GM12878 (cell line): ENCODE results near the gene MYRF.

Experiments used
- HCFC1 ChIP-seq: fragments of 150-350 bp; IDR thresholded peaks from 2 replicates; pipeline ENCODE4 v1.6.1; 2014; ENCODE audit warnings: low read length
- POLR2A ChIP-seq: IDR thresholded peaks from 2 replicates; pipeline ENCODE4 v1.6.1; 2011; ENCODE audit warnings: low read depth, mild to moderate bottlenecking, low read length
- TF ChIP-seq, protein P1 (sequence below): IDR thresholded peaks from 2 replicates; pipeline ENCODE4 v1.6.1; 2012; ENCODE audit warnings: low read depth, low read length, improper control_type of control experiment

DNA sequence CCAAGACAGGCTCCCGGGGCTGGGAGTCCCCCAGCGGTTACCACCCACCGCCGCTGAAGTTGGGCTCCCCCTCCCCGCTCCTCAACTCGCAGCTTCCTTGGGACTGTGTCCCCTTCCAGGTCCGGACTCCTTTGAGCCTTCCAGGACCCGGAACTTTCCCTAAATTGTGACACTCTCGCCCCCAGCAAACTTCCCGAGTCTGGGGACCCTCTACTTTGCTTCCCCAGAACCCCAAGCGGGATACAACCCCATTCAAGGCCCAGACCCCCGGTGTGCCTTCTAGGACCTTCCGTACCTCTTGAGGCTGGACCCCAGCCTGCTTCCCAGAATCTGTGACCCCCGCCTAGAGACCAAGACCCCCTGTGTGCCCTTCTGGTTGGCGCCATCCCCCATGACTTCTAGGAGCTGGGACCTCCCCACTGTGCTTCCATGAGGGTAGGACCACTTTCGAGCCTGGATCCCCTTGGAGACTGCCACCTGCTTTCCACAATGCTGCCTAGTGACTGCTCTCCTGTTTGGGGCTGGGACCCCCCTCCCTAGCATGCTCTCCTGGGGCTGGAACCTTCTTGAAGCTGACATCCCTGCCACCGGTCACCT is 587 bp downstream of the MYRF start:
- no peak for TF ChIP-seq HCFC1
- TF ChIP-seq, protein P1, sequence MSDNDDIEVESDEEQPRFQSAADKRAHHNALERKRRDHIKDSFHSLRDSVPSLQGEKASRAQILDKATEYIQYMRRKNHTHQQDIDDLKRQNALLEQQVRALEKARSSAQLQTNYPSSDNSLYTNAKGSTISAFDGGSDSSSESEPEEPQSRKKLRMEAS = no peak
- TF ChIP-seq POLR2A = no peak
